Heart left ventricle (tissue), 16 donors: Measurements from ENCODE around the gene BIN1. TPM values are rescaled to one million over a fixed set of nuclear protein-coding genes. Genes with fewer than 3 reads are reported as not detected.

Experiments used
- ATAC-seq, 4 donors: fragments of 200-7000 bp; cut with Tn5 transposase; one replicate each; pipeline ENCODE4 v1.9.1; 2020 to 2022; ENCODE audit warnings: moderate library complexity in 4 of 4, mild to moderate bottlenecking in 3 of 4, moderate number of reproducible peaks in 1 of 4
- DNase-seq, 5 donors: peaks; one replicate each; pipeline ENCODE4 v3.0.0-alpha.2; 2020
- H3K27ac ChIP-seq, 12 donors: fragments of 200-600 bp; sonication (generic) in 4 of 12; one replicate each; pipeline versions ENCODE4 v1.5.0 to v1.8.0; 2016 to 2022; ENCODE audit warnings: mild to moderate bottlenecking in 2 of 12
- H3K27me3 ChIP-seq, 9 donors: fragments of 200-600 bp; sonication (generic) in 2 of 9; one replicate each; pipeline versions ENCODE4 v1.5.1 to v1.8.0; 2016 to 2022; ENCODE audit warnings: mild to moderate bottlenecking in 3 of 9
- H3K36me3 ChIP-seq, 9 donors: fragments of 200-600 bp; sonication (generic) in 2 of 9; one replicate each; pipeline versions ENCODE4 v1.5.0 to v1.8.0; 2018 to 2022; ENCODE audit warnings: mild to moderate bottlenecking in 2 of 9
- H3K4me1 ChIP-seq, 12 donors: fragments of 200-600 bp; sonication (generic) in 4 of 12; one replicate each; pipeline versions ENCODE4 v1.5.0 to v1.8.0; 2016 to 2022; ENCODE audit warnings: mild to moderate bottlenecking in 3 of 12
- H3K4me3 ChIP-seq, 12 donors: fragments of 200-600 bp; sonication (generic) in 4 of 12; one replicate each; pipeline versions ENCODE4 v1.5.0 to v1.8.0; 2017 to 2022; ENCODE audit warnings: mild to moderate bottlenecking in 9 of 12, moderate library complexity in 4 of 12
- H3K9me3 ChIP-seq, 12 donors: fragments of 200-600 bp; sonication (generic) in 4 of 12; one replicate each; pipeline versions ENCODE4 v1.5.0 to v1.8.0; 2016 to 2022; ENCODE audit warnings: mild to moderate bottlenecking in 1 of 12
- CTCF ChIP-seq, 12 donors: fragments of 200-600 bp; sonication (generic) in 4 of 12; IDR thresholded peaks; one replicate each; pipeline versions ENCODE4 v1.5.0 to v1.8.0; 2018 to 2022; ENCODE audit warnings: antibody characterized with exemption in 12 of 12, mild to moderate bottlenecking in 5 of 12
- POLR2A ChIP-seq, 2 donors: fragments of 450-650 bp; IDR thresholded peaks; one replicate each; pipeline ENCODE4 v1.6.1; 2017; ENCODE audit warnings: antibody characterized with exemption in 2 of 2, mild to moderate bottlenecking in 2 of 2, moderate library complexity in 2 of 2
- WGBS, 4 donors: extraction: QIAGEN DNeasy Blood & Tissue Kit in 2 of 4; methylation state at CpG; one replicate each; pipeline versions ENCODE4 v1.1.5 to v1.1.7; 2013 to 2018; 5-methylcytosine and 5-hydroxymethylcytosine counted together
- intact Hi-C, 10 donors: fragments of 100-400 bp; cut with DNase I; formaldehyde crosslinking; loops; one replicate each; pipeline versions ENCODE4 v1.11.1 to v1.14.2; 2022
- polyA plus RNA-seq, 2 donors: library from polyadenylated mRNA; stranded (reverse); fragments of 200-250 nt; gene quantifications; one replicate each; pipeline ENCODE4 v1.2.3, GENCODE V29; 2013
- total RNA-seq, 9 donors: library from RNA; depleted of rRNA in 2 of 9; stranded (reverse); fragments of >200 nt in 2 of 9; fragmentation: NEBNext Ultra II Directional in 3 of 9; extraction: Animal tissue kit (Norgen Biotek cat#: 25700) in 3 of 9; gene quantifications; one replicate each; pipeline versions ENCODE4 v1.1.0 to v1.2.4, GENCODE V29; 2016 to 2023
- donor health status: ischemic (EF 13 %, LVEDD 7.1; RV severe dilation, severe dysfunction).
- donor health status: healthy with polysubstance abuse.
- donor health status: DM: no; HTN: yes; CAD: no.
- donor health status: DM: no; HTN: no; CAD: no.
- donor health status: ischemic (EF 25% LVEDD 6.9; RV normal size, moderate dysfunction).
- donor health status: ischemic (EF 25% LVEDD 5.7; RV mildly dilated, moderate dysfunction).
- donor health status: healthy.
- donor health status: DM: yes; HTN: yes; CAD: no.
- donor health status: ischemic (EF 35%, LVEDD 5.7; RV mildly dilated, moderate dysfunction).
- donor health status: nonischemic (EF 11% LVEDD 7.7; RV severe dilation, severe dysfunction).
- donor health status: DM: yes; HTN: yes; CAD: no.
- donor health status: PGD.
- donor health status: ischemic (EF 29% LVEDD 5.4; RV normal size, mild dysfunction).
- donor health status: nonischemic (EF 23%, LVEDD 6.1; RV moderate dilation, normal function).

Gene BIN1
- total and polyA plus RNA-seq, 11 donors = 4.3 to 22.2 (median 15.6) TPM

- peaks cover 0 to 19% (median 0%) of the 10 kb centered on the region in 12 donors for H3K4me1 ChIP-seq
- no peaks in the 10 kb centered on the region for H3K27me3 ChIP-seq
- ATAC-seq (no peak), DNase-seq (no peak)
- TF ChIP-seq CTCF (IDR thresholded peaks at IDR 0.05) (no peak), POLR2A (IDR thresholded peaks at IDR 0.05) (no peak)
- no peak overlapping the region for H3K4me3 ChIP-seq
- H3K27ac ChIP-seq = no peak overlapping the region
- H3K36me3 ChIP-seq = peaks cover 0 to 7% (median 0%) of the 10 kb centered on the region in 9 donors
- 57 to 70% (median 64%) methylated on average over 13 to 15 of the region's 15 CpGs for whole genome bisulfite sequencing, 4 donors
- H3K9me3 ChIP-seq = no peaks in the 10 kb centered on the region
- intact Hi-C loops = loop anchor here in 3 of 10 donors (5.0 to 10.0 kb wide), 3 partner anchors 102 to 404 kb away; partner anchors contain the start of gene ERCC3 (in 1 of the 3)
These were observed 34.0 kb downstream of the BIN1 start for GRCh38 chr2:127072970-127073369.

- H3K9me3 ChIP-seq = no peaks in the 10 kb centered on the region
- intact Hi-C loops = loop anchor here in 3 of 10 donors (5.0 to 10.0 kb wide), 3 partner anchors 102 to 405 kb away; partner anchors contain the start of gene ERCC3 (in 1 of the 3)
- DNase-seq (no peak), ATAC-seq (no peak)
- H3K4me1 ChIP-seq = peaks cover 0 to 25% (median 4%) of the 10 kb centered on the region in 12 donors
- 82 to 92% (median 82%) methylated on average over 9 of the region's 9 CpGs for WGBS, 4 donors
- TF ChIP-seq CTCF (IDR thresholded peaks at IDR 0.05) (no peak), POLR2A (IDR thresholded peaks at IDR 0.05) (no peak)
- no peak overlapping the region for H3K27ac ChIP-seq
- H3K36me3 ChIP-seq = peaks cover 0 to 7% (median 0%) of the 10 kb centered on the region in 9 donors
- H3K27me3 ChIP-seq = no peaks in the 10 kb centered on the region
- no peak overlapping the region for H3K4me3 ChIP-seq
These were observed 34.6 kb downstream of the BIN1 start for GRCh38 chr2:127072396-127072795.

- intact Hi-C loops = loop anchor here in 3 of 10 donors (5.0 to 10.0 kb wide), 3 partner anchors 103 to 405 kb away; partner anchors contain the start of gene ERCC3 (in 1 of the 3)
- Histone ChIP-seq H3K9me3 (no peaks in the 10 kb centered on the region), H3K36me3 (peaks cover 0 to 7% (median 0%) of the 10 kb centered on the region in 9 donors), H3K27me3 (no peaks in the 10 kb centered on the region), H3K27ac (no peak overlapping the region), H3K4me3 (no peak overlapping the region), H3K4me1 (peaks cover 0 to 27% (median 5%) of the 10 kb centered on the region in 12 donors)
- TF ChIP-seq CTCF (IDR thresholded peaks at IDR 0.05) (no peak), POLR2A (IDR thresholded peaks at IDR 0.05) (no peak)
- WGBS, 4 donors = 90 to 97% (median 92%) methylated on average over 9 of the region's 9 CpGs
- no peak for DNase-seq
- ATAC-seq = no peak
These were observed 35.0 kb downstream of the BIN1 start for GRCh38 chr2:127071901-127072328.

- Histone ChIP-seq H3K27ac (no peak overlapping the region), H3K9me3 (no peaks in the 10 kb centered on the region), H3K36me3 (peaks cover 0 to 7% (median 0%) of the 10 kb centered on the region in 9 donors), H3K4me1 (peaks cover 0 to 33% (median 7%) of the 10 kb centered on the region in 12 donors), H3K4me3 (no peak overlapping the region), H3K27me3 (no peaks in the 10 kb centered on the region)
- DNase-seq (no peak), ATAC-seq (no peak)
- no peak for TF ChIP-seq CTCF (IDR thresholded peaks at IDR 0.05)
- TF ChIP-seq POLR2A (IDR thresholded peaks at IDR 0.05) = no peak
- intact Hi-C loops = loop anchor here in 3 of 10 donors (5.0 to 10.0 kb wide), 3 partner anchors 105 to 407 kb away; partner anchors contain the start of gene ERCC3 (in 1 of the 3)
- 92 to 96% (median 96%) methylated on average over 9 to 11 of the region's 11 CpGs for WGBS, 4 donors
These were observed 36.7 kb downstream of the BIN1 start for GRCh38 chr2:127070221-127070620.
